ENCODE data around the gene RFTN1. TPM values are rescaled to one million over a fixed set of nuclear protein-coding genes. Genes with fewer than 3 reads are reported as not detected.
A peak's percentile ranks its signal among the peaks of the same experiment; 100 is the strongest.

The RFTN1 gene
- total and polyA plus RNA-seq, 10 of the 15 experiments (the other 5 are each of a cell fraction or from before 2014, with no cell fraction given): 20.6 to 213 (median 147) TPM

- ATAC-seq (no peak), DNase-seq (ENCODE audit: low read depth, low spot score) (no peak), FAIRE-seq (no peak)
- peaks cover 44% of the 10 kb centered on the region for H3K4me1 ChIP-seq (ENCODE audit: control insufficient read depth, insufficient read depth, low read length)
- peaks cover 53% of the 10 kb centered on the region for H3K79me2 ChIP-seq (ENCODE audit: control insufficient read depth, insufficient read depth, low read length)
- TF ChIP-seq JUNB (IDR thresholded peaks at IDR 0.05) (peak; percentile 64), NR2C2 (IDR thresholded peaks at IDR 0.05; ENCODE audit: borderline replicate concordance, control insufficient read depth, insufficient read length, low read depth) (no peak)
- no peak overlapping the region for H2AFZ ChIP-seq (ENCODE audit: control insufficient read depth, low read depth, low read length)
- BruUV-seq (replicated peaks): no TSS peak
- in situ Hi-C loops (cut with MboI) (no loop called here), intact Hi-C loops (cut with micrococcal nuclease; ENCODE audit: unreplicated experiment) (no loop called here)
- WGBS (ENCODE audit: insufficient coverage, insufficient replicate concordance, low lambda C conversion rate, missing lambda C conversion rate): 0% methylated on average over 1 of the region's 1 CpG
- SMC1A ChIA-PET (ENCODE audit: uncharacterized antibody, unreplicated experiment): interaction anchor here (0.8 to 9.4 kb wide), 14 partner anchors 8 to 767 kb away, joined by 3 to 175 read pairs (median 12); no protein-coding TSS in a partner anchor
- H3K9me3 ChIP-seq (replicated peaks; ENCODE audit: control insufficient read depth, insufficient read depth, low read length): no peaks in the 10 kb centered on the region; the same call in 2 of the 3 replicates
- POLR2A ChIA-PET: interaction anchor here (0.8 to 3.4 kb wide), 11 partner anchors 8 to 81 kb away, joined by 3 to 20 read pairs (median 3); no protein-coding TSS in a partner anchor
- CTCF ChIA-PET: interaction anchor here (1.1 to 2.8 kb wide), 5 partner anchors 8 to 139 kb away, joined by 3 to 15 read pairs (median 5); no protein-coding TSS in a partner anchor
- no peak overlapping the region for H3K4me3 ChIP-seq
- no peak overlapping the region for H3K27ac ChIP-seq (ENCODE audit: control insufficient read depth, insufficient read depth)
- H3K36me3 ChIP-seq (ENCODE audit: control insufficient read depth in 2 of 2, insufficient read depth in 2 of 2, low read length in 1 of 2): peaks cover 16 to 26% of the 10 kb centered on the region in 2 experiments
- H3K27me3 ChIP-seq (replicated peaks in 1 of 2; ENCODE audit: control insufficient read depth in 2 of 2, insufficient read depth in 2 of 2, low read length in 1 of 2): no peaks in the 10 kb centered on the region
- H4K20me1 ChIP-seq (ENCODE audit: control insufficient read depth, insufficient read depth): no peaks in the 10 kb centered on the region
- RAD21 ChIA-PET (ENCODE audit: unreplicated experiment): interaction anchor here (0.9 to 5.3 kb wide), 15 partner anchors 8 to 139 kb away, joined by 3 to 74 read pairs (median 4); no protein-coding TSS in a partner anchor
- H3K4me2 ChIP-seq (ENCODE audit: control insufficient read depth, insufficient read depth): no peak overlapping the region
- no peak overlapping the region for H3K9ac ChIP-seq (ENCODE audit: control insufficient read depth, insufficient read depth, low read length)
Measured at GRCh38 chr3:16429086-16429485, 84.4 kb downstream of the RFTN1 start.

GRCh38 chr3:16428612-16429011 lies 84.9 kb downstream of the RFTN1 start:
- intact Hi-C loops (cut with micrococcal nuclease; ENCODE audit: unreplicated experiment): no loop called here
- SMC1A ChIA-PET (ENCODE audit: uncharacterized antibody, unreplicated experiment): interaction anchor here (0.8 to 9.4 kb wide), 13 partner anchors 8 to 767 kb away, joined by 3 to 175 read pairs (median 11); no protein-coding TSS in a partner anchor
- TF ChIP-seq PML (IDR thresholded peaks at IDR 0.05; ENCODE audit: low read length) (no peak), EED (IDR thresholded peaks at IDR 0.05; ENCODE audit: low read depth) (no peak), SIN3A (IDR thresholded peaks at IDR 0.05; ENCODE audit: low read depth, low read length) (no peak), MEF2A (IDR thresholded peaks at IDR 0.05; ENCODE audit: insufficient read depth, low read depth, low read length) (no peak), TARDBP (IDR thresholded peaks at IDR 0.05; ENCODE audit: borderline replicate concordance) (no peak), ZBED1 (IDR thresholded peaks at IDR 0.05; ENCODE audit: borderline replicate concordance) (no peak), NRF1 (conservative IDR thresholded peaks at IDR 0.05; ENCODE audit: low read depth, low read length) (no peak), ZBTB11 (CRISPR knock-in tag; IDR thresholded peaks at IDR 0.05) (no peak), USF2 (IDR thresholded peaks at IDR 0.05; ENCODE audit: borderline replicate concordance, low read depth, low read length) (no peak)

More at GRCh38 chr3:16428612-16429011, 84.9 kb downstream of the RFTN1 start:
- RAD21 ChIA-PET (ENCODE audit: unreplicated experiment): interaction anchor here (0.9 to 5.3 kb wide), 16 partner anchors 8 to 632 kb away, joined by 3 to 74 read pairs (median 4); no protein-coding TSS in a partner anchor
- Histone ChIP-seq H3K4me2 (ENCODE audit: control insufficient read depth, insufficient read depth) (no peak overlapping the region), H3K27me3 (replicated peaks in 1 of 2; ENCODE audit: control insufficient read depth in 2 of 2, insufficient read depth in 2 of 2, low read length in 1 of 2) (no peaks in the 10 kb centered on the region), H3K4me3 (no peak overlapping the region), H3K36me3 (ENCODE audit: control insufficient read depth in 2 of 2, insufficient read depth in 2 of 2, low read length in 1 of 2) (peaks cover 16 to 26% of the 10 kb centered on the region in 2 experiments), H3K27ac (ENCODE audit: control insufficient read depth, insufficient read depth) (no peak overlapping the region), H3K9ac (ENCODE audit: control insufficient read depth, insufficient read depth, low read length) (no peak overlapping the region), H3K79me2 (ENCODE audit: control insufficient read depth, insufficient read depth, low read length) (peaks cover 52% of the 10 kb centered on the region), H4K20me1 (ENCODE audit: control insufficient read depth, insufficient read depth) (no peaks in the 10 kb centered on the region), H3K9me3 (replicated peaks; ENCODE audit: control insufficient read depth, insufficient read depth, low read length) (no peaks in the 10 kb centered on the region; the same call in 2 of the 3 replicates), H3K4me1 (ENCODE audit: control insufficient read depth, insufficient read depth, low read length) (peaks cover 40% of the 10 kb centered on the region), H2AFZ (ENCODE audit: control insufficient read depth, low read depth, low read length) (no peak overlapping the region)
- in situ Hi-C loops (cut with MboI): no loop called here
- no peak for DNase-seq (ENCODE audit: low read depth, low spot score)
- no peak for ATAC-seq
- BruUV-seq (replicated peaks): no TSS peak
- FAIRE-seq: no peak
- 60% methylated on average over 5 of the region's 5 CpGs for WGBS (ENCODE audit: insufficient coverage, insufficient replicate concordance, low lambda C conversion rate, missing lambda C conversion rate)
- CTCF ChIA-PET: interaction anchor here (1.1 to 2.8 kb wide), 5 partner anchors 8 to 139 kb away, joined by 3 to 15 read pairs (median 5); no protein-coding TSS in a partner anchor
- POLR2A ChIA-PET: interaction anchor here (0.8 to 3.4 kb wide), 11 partner anchors 8 to 81 kb away, joined by 3 to 20 read pairs (median 3); no protein-coding TSS in a partner anchor
